ENCODE results near the gene P3H1.
"Not testable (repeated sequence)": the region's sequence is repeated elsewhere in the genome, so short reads cannot be mapped to it uniquely, and the experiment has no call there.

P3H1 gene

GRCh38 chr1:42723511-42723910 lies 43.3 kb downstream of the P3H1 start:
- no peak for DNase-seq

GRCh38 chr1:42722403-42722802 lies 44.4 kb downstream of the P3H1 start:
- DNase-seq = not testable (repeated sequence)

GRCh38 chr1:42721926-42722325 lies 44.9 kb downstream of the P3H1 start:
- no peak for DNase-seq

GRCh38 chr1:42720868-42721267 lies 46.0 kb downstream of the P3H1 start:
- DNase-seq = no peak

GRCh38 chr1:42714441-42714840 lies 52.4 kb downstream of the P3H1 start:
- DNase-seq = not testable (repeated sequence)

GRCh38 chr1:42713293-42713692 lies 53.5 kb downstream of the P3H1 start:
- DNase-seq = no peak

GRCh38 chr1:42712808-42713207 lies 54.0 kb downstream of the P3H1 start:
- not testable (repeated sequence) for DNase-seq

- DNase-seq = no peak
These were observed 62.9 kb downstream of the P3H1 start for GRCh38 chr1:42703888-42704464.

GRCh38 chr1:42700006-42700405 lies 66.8 kb downstream of the P3H1 start:
- no peak for DNase-seq

- DNase-seq = no peak
These were observed 68.6 kb downstream of the P3H1 start for GRCh38 chr1:42698081-42698813.
